Measurements from ENCODE around the gene RPS6KA5.

RPS6KA5 gene

GRCh38 chr14:91022622-91023028 is 37.8 kb downstream of the RPS6KA5 start:
- peak; percentile 54 for DNase-seq

DNA sequence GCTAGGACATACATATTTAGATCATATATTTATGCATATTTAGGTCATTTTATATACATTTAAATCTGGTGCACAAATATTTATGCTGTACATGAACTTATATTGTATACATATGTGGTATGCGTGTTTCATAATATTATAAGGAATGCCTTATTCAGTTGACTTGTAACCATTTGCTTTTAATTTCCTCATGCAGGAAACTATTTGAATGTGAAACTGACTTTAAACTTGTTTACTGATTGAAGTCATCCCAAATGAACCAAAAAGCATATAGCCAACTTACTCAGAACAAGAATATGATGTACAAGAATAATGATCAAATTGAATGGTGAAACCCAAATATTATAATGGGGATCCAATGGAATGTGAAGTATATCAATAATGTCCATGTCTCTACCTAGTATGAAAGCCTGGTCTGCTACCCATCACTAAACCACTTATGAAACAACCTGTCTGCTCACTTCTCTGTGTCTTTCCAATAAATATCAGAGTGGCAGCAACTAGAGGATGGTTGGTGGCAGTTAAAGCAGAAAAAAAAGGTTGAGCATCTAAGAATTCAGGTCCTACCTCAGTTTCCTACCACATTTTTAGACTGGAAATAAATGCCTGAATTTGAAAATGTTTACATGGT is 38.3 kb downstream of the RPS6KA5 start:
- no peak for DNase-seq

- DNase-seq, result no peak
These were observed 39.3 kb downstream of the RPS6KA5 start for GRCh38 chr14:91021115-91021514.

GRCh38 chr14:91019673-91020072 is 40.8 kb downstream of the RPS6KA5 start:
- no peak for DNase-seq

- no peak for DNase-seq
These were observed 42.0 kb downstream of the RPS6KA5 start for GRCh38 chr14:91018481-91018880.

- DNase-seq, result no peak
These were observed 43.5 kb downstream of the RPS6KA5 start for GRCh38 chr14:91016800-91017410.

GRCh38 chr14:91015435-91015834 is 45.0 kb downstream of the RPS6KA5 start:
- no peak for DNase-seq

DNA sequence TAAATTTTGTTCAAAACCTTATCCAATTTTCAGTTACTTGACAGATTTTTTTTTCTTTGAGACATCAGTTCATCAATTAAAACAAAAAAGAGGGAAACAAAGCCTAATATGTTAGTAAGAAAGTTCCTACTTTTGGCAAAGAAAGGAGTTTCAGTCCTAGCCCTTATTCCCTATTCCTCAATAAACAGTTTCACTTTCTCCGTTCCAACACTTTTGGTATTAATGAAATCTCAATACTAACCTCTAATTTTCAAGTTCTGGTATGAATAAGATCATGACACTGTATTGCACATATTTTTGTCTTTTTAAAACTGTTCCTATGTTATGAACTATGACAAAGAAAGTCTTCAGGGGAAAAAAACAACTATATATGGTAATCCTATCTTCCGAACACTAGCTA is 48.4 kb downstream of the RPS6KA5 start:
- DNase-seq, result no peak

GRCh38 chr14:91010153-91010533 is 50.3 kb downstream of the RPS6KA5 start:
- DNase-seq, result no peak

- peak; percentile 91 for DNase-seq
These were observed 50.8 kb downstream of the RPS6KA5 start for GRCh38 chr14:91009501-91010152.

GRCh38 chr14:91008759-91009409 is 51.6 kb downstream of the RPS6KA5 start:
- no peak for DNase-seq

DNA sequence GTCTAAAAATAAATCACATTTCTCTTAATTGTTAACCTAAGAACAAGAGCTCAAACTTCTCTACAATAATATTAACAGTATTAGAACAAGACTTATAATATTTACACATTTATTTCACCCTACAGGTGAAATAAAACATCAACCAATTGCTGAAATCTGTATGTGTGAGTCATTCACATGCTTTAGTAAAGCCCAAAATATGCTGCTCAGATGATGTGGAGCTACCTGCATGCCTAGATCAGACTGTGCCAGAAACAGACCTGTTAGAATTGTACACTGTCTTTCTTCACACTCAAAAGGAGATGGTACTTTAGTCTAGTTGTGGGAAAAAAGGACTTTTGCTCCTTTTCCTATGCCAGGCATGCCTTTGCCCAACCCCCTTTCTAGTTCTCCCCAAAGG is 54.7 kb downstream of the RPS6KA5 start:
- DNase-seq, result no peak

DNA sequence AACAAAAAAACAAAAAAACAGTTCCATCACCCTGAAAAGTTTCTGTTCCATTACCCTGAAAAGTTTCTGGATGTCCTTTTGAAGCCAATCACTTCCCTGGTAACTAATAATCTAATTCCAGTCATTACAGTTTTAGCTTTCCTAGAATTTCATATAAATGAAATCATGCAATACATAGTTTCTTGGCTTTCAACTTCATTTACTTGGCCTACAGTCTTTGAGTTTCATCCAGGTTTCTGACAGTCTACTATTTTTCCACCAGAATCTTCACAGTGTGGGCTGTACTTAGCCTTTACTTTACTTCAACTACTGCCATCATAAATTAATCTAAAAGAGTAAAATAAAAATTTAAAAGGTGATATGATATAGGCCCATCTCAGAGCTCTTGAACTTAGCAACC is 55.5 kb downstream of the RPS6KA5 start:
- DNase-seq, result no peak

- no peak for DNase-seq
These were observed 61.1 kb downstream of the RPS6KA5 start for GRCh38 chr14:90999299-90999698.

DNA sequence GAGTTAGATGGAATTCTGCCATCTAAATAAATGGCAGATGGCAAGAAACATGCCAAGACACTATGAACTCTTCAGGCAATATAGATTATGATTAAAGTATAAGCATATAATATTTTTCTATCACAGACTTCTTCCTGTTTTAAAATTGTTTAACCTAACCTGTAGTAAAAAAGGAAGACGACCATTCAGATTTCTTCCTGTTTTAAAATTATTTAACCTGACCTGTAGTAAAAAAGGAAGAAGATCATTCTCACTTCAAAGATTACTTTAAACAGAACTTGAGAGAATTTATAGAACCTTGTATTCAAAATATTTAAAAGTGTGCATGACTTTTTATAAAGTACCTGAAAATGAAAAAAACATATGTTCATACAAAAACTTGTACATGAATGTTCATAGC is 63.5 kb downstream of the RPS6KA5 start:
- no peak for DNase-seq

DNA sequence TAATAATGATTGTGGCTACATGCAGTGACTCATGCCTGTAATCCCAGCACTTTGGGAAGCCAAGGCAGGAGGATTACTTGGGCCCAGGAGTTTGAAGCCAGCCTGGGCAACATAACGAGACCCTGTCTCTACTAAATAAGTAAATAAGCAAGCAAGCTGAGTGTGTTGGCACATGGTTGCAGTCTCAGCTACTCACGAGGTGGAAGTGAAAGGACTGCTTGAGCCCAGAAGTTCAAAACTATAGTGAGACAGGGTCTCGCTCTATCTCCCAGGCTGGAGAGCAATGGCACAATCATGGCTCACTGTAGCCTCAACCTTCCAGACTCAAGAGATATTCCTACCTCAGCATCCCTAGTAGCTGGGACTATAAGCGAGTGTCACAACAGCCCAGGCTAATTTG is 64.7 kb downstream of the RPS6KA5 start:
- DNase-seq, result no peak

GRCh38 chr14:90993792-90994191 is 66.6 kb downstream of the RPS6KA5 start:
- DNase-seq, result no peak

DNA sequence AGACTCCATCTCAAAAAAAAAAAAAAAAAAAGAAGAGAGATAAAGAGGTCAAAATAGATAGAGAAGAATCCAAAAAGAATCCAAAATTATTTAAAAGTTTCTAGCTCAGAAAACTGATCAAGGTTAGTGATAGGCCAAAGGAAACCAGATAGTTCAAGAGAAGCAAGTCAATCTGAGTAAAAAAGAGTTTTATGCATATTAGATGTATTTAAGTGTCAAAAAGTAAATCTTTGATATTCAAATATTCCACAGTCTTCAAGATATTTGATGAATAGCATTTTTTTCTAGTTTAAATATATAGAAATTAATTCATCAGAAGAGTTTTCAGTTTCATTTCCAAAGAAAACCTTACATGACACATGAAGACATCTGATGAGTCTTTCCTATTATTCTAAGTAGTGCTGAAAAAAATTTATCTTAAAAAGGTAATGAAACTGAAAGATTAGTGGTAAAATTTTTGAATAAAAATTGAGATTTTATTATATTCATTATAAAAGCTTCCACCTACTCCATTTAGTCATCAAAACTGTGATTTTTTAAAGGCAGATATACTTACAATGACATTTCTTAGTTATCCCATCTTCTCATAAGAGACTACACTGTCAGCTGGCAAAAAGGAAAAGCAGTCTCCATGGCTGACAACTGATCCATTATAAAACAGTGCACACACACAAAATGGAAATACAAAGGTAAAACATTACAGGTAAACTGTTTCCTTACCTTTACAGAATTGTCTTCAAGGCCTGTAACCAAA is 68.6 kb downstream of the RPS6KA5 start:
- DNase-seq, result no peak

- no peak for DNase-seq
These were observed 70.3 kb downstream of the RPS6KA5 start for GRCh38 chr14:90990141-90990540.

- no peak for DNase-seq
These were observed 73.3 kb downstream of the RPS6KA5 start for GRCh38 chr14:90987140-90987539.

DNA sequence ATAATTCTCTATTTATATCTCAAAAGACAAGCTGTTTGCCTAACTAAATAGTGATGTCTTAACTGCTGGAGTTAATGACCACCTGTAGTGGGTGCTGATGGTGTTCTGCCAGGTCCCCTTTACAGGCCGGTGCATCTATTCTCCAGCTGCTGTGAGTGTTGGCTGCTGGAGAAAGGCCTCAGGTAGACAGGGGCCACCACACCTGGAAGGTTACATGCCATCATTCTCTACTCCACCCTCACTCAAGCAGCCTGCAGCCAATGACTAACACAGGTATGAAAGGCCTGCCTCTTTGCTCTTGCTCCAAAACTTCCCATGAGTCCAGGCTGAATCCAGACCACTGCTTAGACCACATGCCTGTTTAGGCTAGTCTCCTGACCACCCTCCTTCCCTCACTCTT is 73.9 kb downstream of the RPS6KA5 start:
- DNase-seq, result no peak

DNA sequence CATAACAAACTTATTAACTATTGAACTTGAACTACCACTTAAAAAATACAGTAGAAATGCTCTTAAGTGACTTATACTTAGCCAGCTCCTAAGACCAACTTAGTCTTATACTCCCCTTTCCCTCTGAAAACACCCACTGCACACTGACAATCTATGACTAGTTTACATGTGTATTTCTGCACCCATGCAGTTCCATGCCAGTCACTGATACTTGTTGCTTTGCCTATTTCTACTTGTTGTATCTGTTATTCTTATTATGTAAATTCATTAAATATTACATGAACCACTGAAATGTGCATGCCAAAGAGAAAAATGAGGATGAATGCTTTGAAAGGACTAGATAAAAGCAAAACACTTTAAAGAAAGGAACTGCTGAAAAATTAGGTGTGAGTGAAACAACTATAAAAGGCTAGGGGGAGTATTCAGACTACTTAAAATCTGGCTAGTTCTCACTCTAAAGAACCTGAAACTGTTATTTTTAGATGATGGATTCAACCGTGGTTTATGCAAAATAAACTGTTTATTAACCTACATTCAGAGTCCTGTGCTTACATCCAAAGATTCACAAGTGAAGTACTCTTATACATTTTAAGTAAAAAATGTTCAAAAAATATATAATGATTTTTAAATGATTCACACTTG is 74.7 kb downstream of the RPS6KA5 start:
- no peak for DNase-seq

GRCh38 chr14:90983560-90983959 is 76.9 kb downstream of the RPS6KA5 start:
- DNase-seq, result no peak

Data from hematopoietic multipotent progenitor cell treated with erythropoietin and hydrocortisone succinate and interleukin-3 and kit ligand, for 4 days (in vitro differentiated cells).